GM18870 (cell line): ENCODE data around the gene TGOLN2.
"Not testable (repeated sequence)": the region's sequence is repeated elsewhere in the genome, so short reads cannot be mapped to it uniquely, and the experiment has no call there.

Experiments used
- ATAC-seq: cut with Tn5 transposase; IDR thresholded peaks from one replicate; pipeline ENCODE4 v1.9.1; 2021; ENCODE audit warnings: moderate library complexity; ENCODE audit not compliant: unreplicated experiment

TGOLN2 gene

DNA sequence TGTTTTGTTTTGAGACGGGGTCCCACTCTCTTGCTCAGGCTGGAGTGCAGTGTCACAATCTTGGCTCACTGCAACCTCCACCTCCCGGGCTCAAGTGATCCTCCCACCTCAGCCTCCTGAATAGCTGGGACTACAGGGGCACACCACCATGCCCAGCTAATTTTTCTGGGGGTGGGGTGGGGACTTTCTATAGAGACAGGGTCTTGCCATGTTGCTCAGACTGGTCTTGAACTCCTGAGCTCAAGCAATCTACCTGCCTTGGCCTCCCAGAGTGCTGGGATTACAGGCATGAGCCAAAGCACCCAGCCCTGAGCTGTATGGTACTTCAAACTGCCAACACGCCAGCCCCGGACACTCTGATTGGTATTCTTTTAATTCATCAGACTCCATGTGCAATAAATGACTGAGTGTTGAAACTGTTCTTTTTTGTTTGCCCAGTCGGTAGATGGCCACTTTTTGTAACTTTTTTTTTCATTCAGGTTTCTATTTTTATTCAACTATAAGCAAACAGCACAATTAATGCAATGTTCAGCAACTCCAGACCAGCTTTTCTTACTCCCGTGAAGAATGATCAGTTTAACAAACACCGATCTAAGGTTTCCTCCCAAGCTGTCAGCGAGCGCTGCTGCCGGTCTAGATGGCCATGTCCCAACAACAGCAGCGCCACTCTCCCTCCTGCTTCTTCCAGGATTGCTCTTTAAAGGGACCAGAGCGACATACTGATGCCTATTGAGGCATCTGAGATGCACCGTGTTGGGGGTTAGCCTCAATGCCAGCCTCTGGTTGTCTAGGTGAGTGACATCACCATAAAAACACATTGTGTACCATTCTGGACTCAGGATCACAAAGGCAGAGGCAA, 12.5 kb upstream of the TGOLN2 start:
- no peak for ATAC-seq

DNA sequence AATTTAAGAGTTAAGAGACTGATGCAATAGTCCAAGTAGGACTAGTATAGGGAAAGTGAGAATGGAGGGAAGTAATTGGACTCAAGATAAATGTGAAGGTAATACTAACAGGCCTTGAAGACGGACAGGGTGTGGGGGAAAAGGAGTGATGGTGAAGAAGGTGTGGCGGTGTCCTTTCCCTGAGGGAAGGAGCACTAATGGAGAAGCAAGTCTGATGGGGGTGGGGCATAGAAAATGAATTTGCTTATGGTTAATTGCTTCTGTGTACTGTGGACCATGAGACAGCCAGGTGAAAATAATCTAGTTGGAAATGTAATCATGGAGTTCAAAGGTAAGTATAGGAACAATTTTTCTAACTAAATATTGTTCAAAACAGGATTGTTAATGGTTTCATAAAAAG, 7.1 kb upstream of the TGOLN2 start:
- ATAC-seq: no peak

DNA sequence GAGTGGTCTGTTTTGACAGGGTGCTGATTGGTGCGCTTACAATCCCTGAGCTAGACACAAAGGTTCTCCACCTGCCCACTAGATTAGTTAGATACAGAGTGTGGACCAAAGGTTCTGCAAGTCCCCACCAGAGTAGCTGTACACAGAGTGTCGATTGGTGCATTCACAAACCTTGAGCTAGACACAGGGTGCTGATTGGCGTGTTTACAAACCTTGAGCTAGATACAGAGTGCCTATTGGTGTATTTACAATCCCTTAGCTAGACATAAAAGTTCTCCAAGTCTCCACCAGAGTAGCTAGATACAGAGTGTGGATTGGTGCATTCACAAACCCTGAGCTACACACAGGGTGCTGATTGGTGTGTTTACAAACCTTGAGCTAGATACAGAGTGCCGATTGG, 6.1 kb upstream of the TGOLN2 start:
- not testable (repeated sequence) for ATAC-seq

DNA sequence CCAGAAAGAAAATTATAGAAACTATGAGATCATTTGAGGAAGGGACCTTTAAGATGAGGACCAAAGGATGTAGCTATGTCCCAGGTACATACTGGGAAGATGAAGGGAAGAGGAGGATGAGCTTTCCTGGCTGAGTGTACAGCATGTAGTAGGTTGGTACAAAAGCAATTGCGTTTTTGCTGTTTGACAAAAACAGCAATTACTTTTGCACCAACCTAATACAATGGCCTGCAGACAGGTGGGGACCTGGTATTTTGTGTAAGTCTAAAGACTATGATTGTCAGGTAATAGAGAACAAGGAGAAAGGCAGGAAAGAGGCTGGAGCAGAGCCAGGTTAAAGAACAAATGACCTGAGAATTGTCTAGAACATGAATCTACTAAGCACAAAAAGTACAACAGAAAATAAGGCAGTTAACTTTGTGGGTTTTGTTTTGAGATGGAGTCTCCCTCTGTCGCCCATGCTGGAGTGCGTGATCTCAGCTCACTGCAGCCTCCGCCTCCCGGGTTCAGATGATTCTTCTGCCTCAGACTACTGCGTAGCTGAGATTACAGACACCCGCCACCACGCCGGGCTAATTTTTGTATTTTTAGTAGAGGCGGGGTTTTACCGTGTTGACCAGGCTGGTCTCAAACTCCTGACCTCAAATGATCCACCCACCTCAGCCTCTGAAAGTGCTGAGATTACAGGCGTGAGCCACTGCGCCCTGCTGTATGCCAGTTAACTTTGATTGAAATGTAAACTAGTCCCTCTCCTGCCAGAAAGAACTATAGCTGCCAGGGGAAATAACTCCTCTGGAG, 3.2 kb upstream of the TGOLN2 start:
- ATAC-seq: no peak

DNA sequence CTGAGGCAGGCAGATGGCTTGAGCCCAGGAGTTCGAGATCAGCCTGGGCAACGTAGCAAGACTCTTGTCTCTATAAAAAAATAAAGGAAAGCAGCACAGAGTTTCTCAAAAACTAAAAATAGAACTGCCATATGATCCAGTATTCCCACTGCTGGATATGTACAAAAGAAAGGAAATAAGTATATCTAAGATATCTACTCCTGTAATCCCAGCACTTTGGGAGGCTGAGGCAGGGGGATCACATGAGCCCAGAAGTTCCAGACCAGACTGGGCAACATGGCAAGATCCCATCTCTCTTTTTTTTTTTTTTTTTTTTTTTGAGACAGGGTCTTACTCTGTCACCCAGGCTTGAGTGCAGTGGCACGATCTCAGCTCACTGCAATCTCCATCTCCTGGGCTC, 1.9 kb upstream of the TGOLN2 start:
- not testable (repeated sequence) for ATAC-seq

DNA sequence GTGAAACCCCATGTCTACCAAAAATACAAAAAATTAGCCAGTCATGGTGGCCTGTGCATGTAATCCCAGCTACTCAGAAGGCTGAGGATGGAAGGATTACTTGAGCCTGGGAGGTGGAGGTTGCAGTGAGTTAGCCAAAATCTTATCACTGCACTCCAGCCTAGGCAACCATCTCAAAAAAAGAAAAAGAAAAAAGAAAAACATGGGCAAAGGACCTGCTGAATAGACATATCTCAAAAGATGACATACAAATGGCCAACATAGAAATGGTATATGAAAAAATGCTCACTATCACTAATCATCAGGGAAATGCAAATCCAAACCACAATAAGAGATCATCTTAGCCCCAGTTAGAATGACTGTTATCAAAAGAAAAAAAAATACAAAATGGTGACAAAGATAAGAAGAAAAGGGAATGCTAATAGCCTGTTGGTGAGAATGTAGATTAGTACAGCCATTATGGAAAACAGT, 1.4 kb upstream of the TGOLN2 start:
- ATAC-seq: no peak

DNA sequence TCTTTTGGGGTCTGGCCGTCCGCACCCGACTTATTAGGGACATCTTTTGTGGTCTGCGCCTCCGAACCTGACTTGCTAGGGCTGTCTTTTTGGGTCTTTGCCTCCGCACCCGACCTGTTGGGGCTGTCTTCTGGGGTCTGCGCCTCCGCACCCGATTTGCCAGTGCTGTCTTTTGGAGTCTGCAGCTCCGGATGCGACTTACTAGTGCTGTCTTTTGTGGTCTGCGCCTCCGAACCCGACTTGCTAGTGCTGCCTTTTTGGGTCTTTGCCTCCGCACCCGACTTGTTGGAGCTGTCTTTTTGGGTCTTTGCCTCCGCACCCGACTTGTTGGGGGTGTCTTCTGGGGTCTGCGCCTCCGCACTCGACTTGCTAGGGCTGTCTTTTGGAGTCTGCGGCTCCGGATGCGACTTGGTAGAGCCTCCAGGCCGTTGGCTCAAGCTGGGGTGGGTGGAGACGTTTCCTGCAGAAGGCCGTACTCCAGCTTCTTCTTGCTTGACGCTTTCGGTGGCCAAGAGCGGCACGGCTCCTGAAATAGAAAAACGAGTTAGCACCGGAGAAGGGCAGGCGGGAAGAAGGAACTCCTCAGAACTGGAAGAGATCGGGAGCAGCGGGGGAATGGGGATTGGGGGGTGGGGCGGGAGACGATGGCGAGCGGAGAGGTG, 498 bp downstream of the TGOLN2 start:
- ATAC-seq: no peak

DNA sequence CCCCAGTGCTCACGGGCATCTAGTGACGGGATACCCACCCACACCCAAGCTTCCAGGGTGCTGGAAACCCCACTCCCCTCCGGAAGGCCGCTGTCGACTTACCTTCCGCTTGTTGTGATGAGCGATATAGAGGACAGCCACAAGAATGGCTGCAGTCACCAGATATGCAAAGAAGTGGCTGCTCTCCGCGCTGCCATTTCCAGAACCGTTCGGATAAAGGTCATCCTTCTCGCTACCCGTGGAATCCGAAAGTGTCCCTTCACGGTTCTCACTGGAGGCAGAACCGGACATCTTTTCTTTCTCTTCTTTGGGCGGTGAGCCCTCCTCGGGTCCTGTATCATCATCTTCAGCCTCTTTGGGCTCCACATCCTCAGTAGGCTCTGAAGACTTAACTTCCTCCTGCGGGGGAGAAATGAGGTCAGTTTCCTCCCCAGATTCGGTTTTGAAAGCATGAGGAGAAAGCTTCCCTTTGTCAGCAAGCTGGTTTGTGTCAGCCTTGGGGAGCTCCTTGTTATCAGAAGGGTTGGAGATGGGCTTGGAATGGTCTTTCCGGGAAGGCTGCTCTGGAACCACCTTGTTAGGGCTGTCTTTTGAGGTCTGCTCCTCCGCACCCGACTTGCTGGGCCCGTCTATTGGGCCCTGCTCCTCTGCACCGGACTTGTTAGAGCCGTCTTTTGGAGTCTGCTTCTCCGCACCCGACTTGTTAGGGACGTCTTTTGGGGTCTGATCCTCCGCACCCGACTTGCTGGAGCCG, 1.2 kb downstream of the TGOLN2 start:
- no peak for ATAC-seq

DNA sequence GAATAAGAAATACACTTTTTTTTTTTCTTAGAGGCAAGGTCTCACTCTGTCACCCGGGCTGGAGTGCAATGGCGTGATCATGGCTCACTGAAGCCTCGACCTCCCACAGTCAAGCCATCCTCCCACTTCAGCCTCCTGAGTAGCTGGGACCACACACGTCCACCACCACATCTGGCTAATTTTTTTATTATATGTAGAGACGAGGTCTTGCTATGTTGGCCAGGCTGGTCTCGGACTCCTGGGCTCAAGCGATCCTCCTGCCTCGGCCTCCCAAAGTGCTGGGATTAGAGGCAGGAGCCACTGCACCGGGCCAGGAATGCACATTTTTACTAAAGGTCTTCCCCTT, 2.4 kb downstream of the TGOLN2 start:
- no peak for ATAC-seq

DNA sequence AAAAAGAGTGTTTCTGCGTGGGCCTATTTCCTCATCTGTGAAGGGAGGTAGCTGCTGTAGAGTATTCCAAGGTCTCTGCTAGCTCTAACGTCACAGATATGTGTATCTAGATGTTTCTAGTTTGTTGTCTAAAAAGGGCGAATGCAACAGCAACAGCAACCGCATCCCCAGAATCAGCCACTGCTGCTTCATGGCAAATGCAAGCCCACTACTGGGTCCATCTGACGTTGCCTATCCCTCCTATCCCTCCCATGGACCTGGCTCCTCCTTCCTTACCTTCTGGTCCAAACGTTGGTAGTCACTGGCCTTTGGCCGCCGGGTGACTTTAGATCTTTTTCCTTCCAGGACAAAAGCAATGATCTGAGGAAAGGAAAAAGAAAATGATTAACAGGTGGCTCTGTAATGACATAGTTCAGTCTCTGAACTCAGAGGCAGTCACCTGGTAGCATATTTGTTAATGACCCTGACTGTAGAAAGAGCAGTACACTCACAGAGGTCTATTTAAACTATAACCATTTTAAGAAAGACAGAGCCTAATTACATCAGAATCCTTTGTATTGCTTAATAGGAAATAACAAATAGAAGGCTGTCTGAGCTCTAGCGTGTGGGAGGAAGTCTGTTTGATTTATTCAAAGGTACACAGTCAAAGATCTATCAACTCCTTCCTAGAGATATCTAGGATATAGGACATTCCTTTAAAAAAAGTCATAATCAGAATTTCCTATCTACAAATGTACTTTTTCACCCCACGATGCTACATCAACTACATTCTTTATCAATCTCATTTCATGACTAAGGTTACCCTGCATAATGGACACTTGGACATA, 2.9 kb downstream of the TGOLN2 start:
- no peak for ATAC-seq

DNA sequence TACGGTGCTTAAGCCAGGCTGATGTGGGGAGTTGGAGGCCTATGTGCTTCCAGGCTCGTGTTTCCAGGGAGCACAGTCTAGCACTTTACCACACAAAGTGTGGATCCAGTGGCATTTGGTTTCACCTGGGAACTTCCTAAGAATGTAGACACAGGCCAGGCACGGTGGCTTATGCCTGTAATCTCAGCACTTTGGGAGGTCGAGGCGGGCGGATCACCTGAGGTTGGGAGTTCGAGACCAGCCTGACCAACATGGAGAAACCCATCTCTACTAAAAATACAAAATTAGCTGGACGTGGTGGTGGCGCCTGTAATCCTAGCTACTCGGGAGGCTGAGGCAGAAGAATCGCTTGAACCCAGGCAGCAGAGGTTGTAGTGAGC, 3.8 kb downstream of the TGOLN2 start:
- ATAC-seq: not testable (repeated sequence)

DNA sequence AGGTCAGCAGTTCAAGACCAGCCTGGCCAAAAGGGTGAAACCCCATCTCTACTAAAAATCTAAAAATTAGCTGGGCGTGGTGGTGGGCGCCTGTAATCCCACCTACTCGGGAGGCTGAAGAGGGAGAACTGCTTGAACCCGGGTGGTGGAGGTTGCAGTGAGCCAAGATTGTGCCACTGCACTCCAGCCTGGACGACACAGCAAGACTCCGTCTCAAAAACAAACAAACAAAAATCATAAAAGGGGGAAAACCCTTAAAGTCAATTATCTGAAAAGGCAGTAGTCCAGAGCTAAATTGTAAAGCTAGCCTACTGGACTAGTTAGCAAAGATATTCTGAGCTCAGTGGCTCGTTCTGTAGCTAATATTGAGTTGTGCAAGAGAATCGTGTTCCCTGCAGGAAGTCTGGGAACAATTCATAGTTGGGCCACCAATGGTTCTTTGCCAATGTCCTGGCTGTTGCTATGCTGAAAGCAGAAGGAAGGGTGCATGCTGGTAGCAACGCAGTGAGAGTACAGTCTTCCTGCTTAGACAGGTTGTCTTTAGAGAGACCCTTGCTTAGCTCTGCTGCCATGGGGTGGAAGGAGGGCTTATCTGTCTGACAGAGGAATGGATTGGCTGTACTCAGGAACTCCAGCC, 4.3 kb downstream of the TGOLN2 start:
- ATAC-seq: no peak

DNA sequence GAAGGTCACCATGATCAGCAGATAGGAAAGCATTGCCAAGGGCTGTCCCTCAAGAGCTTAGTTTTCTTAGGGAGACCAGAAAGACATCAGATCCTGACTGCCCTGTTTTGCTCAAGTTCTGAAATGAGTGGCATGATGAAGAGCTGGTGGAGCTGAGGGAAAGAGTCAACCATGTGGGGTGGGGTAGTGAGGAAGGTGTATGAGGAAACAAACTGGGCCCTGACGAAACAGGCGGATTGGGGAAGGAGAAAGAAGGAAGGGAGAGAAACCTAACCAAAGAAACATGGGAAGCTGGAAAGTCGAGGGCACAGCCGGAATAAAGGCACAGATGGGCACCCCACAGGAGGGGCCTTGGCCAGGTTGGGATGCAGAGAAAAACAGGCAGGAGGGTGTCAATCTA, 8.0 kb downstream of the TGOLN2 start:
- ATAC-seq: no peak

DNA sequence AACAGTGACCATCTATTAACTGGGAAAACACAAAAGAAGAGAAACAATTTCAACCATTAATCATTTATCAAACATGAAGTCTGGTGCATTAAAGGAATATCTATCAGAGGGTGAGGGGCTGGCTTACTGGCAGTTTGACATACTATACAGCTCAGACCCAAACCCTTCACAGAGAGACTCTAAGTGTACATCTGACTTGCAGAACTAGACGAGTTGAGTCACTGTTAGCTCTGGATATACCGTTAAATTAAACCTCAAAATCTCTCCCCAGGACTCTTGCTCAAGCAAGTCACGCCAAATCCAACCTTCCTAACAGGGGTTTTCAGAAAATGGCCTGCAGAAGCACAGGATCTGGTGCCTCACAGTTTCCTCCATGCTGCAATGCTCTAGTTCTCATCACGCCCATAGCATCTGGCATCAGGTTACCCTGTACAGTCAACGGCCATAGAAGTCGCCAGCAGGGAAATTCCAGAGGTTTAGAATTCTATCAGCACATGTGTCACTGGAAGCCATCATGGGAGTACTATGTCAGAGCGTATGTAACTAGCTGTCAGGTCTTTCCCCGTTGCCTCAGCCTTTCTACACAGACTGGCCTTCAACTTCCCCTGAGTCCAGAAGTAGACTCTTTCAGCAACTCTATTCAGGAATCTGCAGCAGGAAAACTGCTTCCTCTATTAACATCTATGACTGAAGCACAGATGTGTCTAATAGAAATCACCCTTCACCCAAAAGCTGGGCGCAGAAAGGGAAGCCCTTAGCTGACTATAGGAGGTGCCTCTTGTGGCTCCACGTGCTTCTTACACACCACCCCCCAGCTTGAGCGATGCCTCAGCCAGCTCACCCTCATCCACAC, 9.3 kb downstream of the TGOLN2 start:
- ATAC-seq: peak; percentile 63

DNA sequence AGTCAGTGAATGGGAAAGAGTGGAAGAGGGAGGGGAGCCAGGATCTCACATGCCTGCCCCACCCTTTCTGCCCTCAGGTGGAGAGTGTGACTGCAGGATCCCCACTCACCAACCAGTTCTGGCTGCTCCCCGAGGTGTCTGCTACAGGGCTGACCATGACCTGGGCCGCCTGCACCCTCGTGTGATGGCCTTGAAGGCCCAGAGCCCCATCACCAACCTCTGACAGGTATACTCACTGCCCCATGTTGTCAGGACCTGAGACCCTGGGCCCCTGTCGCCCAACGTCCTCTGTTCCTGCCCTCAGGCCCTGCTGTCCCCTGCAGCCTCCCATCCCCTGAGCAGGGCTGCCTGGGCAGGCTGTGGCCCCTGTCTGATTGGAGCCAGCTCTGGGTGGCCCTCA, 11.9 kb downstream of the TGOLN2 start:
- ATAC-seq: not testable (repeated sequence)

DNA sequence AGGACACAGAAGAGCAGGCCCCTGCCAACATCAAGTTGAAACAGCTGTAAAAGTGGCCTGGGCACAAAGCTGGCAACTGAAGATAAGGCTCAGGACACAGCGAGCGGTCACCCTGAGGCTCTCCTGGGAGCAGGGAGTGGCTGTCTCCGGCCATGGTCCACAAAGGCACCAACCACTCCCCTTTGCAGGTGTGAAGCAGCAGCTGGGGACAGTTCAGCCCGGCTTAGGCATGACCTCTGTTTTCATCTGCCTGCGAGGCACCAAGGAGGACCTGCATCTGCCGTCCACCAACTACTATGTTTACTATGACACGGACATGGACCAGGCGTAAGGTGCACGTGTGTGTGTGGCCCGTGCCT, 12.9 kb downstream of the TGOLN2 start:
- ATAC-seq: no peak

DNA sequence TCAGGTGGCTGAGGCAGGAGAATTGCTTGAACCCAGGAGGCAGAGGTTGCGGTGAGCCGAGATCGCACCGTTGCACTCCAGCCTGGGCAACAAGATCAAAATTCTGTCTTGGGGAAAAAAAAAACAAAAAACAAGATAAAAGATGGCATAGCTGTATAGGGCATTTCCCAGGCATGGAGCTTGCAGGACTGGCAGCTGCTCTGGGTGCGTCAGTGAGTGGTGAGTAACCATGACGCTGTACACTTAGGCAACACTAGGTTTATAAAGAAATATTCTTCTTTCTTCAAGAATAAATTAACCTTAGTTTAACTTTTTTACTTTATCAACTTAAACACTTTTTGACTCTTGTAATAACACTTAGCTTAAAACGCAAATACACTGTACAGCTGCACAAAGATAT, 15.4 kb downstream of the TGOLN2 start:
- ATAC-seq: no peak

DNA sequence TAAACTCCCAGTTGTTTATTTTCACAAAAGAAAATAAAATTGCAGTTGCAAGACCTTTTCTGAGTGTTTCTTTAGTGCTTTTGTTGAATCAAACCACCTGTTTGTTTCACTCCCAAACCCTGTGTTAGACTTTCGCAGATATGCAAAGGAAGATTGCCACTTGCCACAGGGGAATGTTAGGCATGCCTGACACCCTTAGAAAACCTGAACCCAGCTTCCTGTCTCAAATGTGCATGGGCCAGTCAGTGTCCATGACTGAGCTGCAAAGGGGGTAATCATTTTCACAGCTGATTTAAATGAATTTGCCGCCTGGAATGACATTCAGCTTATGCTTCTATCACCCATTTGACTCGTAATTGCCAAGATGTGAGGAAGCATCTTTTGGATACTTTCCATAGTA, 17.5 kb downstream of the TGOLN2 start:
- ATAC-seq: peak; percentile 53
